H9 (cell line): ENCODE results near the gene IL1RAPL2. TPM values are rescaled to one million over a fixed set of nuclear protein-coding genes. Genes with fewer than 3 reads are reported as not detected.

ENCODE experiments used
- DNase-seq: peaks from one replicate; pipeline ENCODE4 v3.0.0-alpha.2; 2017
- H2AFZ ChIP-seq: one replicate; pipeline ENCODE4 v1.6.1; 2013; ENCODE audit warnings: mild to moderate bottlenecking, low read length, control low read depth, moderate library complexity
- H2AK5ac ChIP-seq: 2 replicates; pipeline ENCODE4 v1.6.1; 2013; ENCODE audit warnings: low read length, control low read depth, mixed read lengths; ENCODE audit not compliant: insufficient read length
- H2BK120ac ChIP-seq: one replicate; pipeline ENCODE4 v1.6.1; 2013; ENCODE audit warnings: low read depth, mild to moderate bottlenecking, low read length, control low read depth, inconsistent platforms; ENCODE audit not compliant: poor library complexity, severe bottlenecking
- H2BK12ac ChIP-seq: 2 replicates; pipeline ENCODE4 v1.6.1; 2013; ENCODE audit warnings: low read length, control low read depth, mixed read lengths, low read depth; ENCODE audit not compliant: insufficient read length
- H2BK15ac ChIP-seq: 2 replicates; pipeline ENCODE4 v1.6.1; 2013; ENCODE audit warnings: low read depth, low read length, control low read depth
- H2BK20ac ChIP-seq: one replicate; pipeline ENCODE4 v1.6.1; 2013; ENCODE audit warnings: low read depth, mild to moderate bottlenecking, low read length, control low read depth, inconsistent platforms; ENCODE audit not compliant: poor library complexity, severe bottlenecking
- H2BK5ac ChIP-seq: 2 replicates; pipeline ENCODE4 v1.6.1; 2013; ENCODE audit warnings: low read length, control low read depth, mixed read lengths; ENCODE audit not compliant: insufficient read length
- H3K14ac ChIP-seq: 2 replicates; pipeline ENCODE4 v1.6.1; 2013; ENCODE audit warnings: low read length, control low read depth; ENCODE audit not compliant: insufficient read depth
- H3K18ac ChIP-seq: 2 replicates; pipeline ENCODE4 v1.6.1; 2013; ENCODE audit warnings: low read depth, mild to moderate bottlenecking, mixed read lengths, low read length, control low read depth; ENCODE audit not compliant: insufficient read length
- H3K23ac ChIP-seq: 2 replicates; pipeline ENCODE4 v1.6.1; 2013; ENCODE audit warnings: low read length, control low read depth, mixed read lengths, low read depth; ENCODE audit not compliant: insufficient read length
- H3K23me2 ChIP-seq: 2 replicates; pipeline ENCODE4 v1.6.1; 2013; ENCODE audit warnings: low read depth, mild to moderate bottlenecking, mixed read lengths, low read length, control low read depth; ENCODE audit not compliant: insufficient read length, poor library complexity, severe bottlenecking
- H3K27ac ChIP-seq: 2 replicates; pipeline ENCODE4 v1.5.1; 2013; ENCODE audit warnings: low read length, control low read depth, mixed read lengths, low read depth; ENCODE audit not compliant: insufficient read length
- H3K27me3 ChIP-seq: 2 replicates; pipeline ENCODE4 v1.6.1; 2013; ENCODE audit warnings: low read length, control low read depth, inconsistent platforms; ENCODE audit not compliant: insufficient read depth
- H3K4ac ChIP-seq: 2 replicates; pipeline ENCODE4 v1.6.1; 2013; ENCODE audit warnings: low read depth, mild to moderate bottlenecking, control low read depth, inconsistent platforms, low read length, moderate library complexity
- H3K4me1 ChIP-seq: 2 replicates; pipeline ENCODE4 v1.6.1; 2013; ENCODE audit warnings: low read length, control low read depth, inconsistent platforms; ENCODE audit not compliant: insufficient read depth
- H3K4me2 ChIP-seq: 2 replicates; pipeline ENCODE4 v1.6.1; 2013; ENCODE audit warnings: low read length, control low read depth, mixed read lengths; ENCODE audit not compliant: insufficient read length, insufficient read depth
- H3K56ac ChIP-seq: 2 replicates; pipeline ENCODE4 v1.6.1; 2013; ENCODE audit warnings: low read depth, mild to moderate bottlenecking, mixed read lengths, low read length, control low read depth; ENCODE audit not compliant: insufficient read length
- H3K79me1 ChIP-seq: 2 replicates; pipeline ENCODE4 v1.6.1; 2013; ENCODE audit warnings: low read depth, mild to moderate bottlenecking, moderate library complexity, low read length, control low read depth, inconsistent platforms; ENCODE audit not compliant: insufficient read depth, poor library complexity, severe bottlenecking
- H3K79me2 ChIP-seq: 2 replicates; pipeline ENCODE4 v1.6.1; 2013; ENCODE audit warnings: low read length, control low read depth, inconsistent platforms; ENCODE audit not compliant: insufficient read depth
- H3K9ac ChIP-seq: 2 replicates; pipeline ENCODE4 v1.6.1; 2013; ENCODE audit warnings: low read length, control low read depth, mixed read lengths; ENCODE audit not compliant: insufficient read length; ENCODE audit errors: extremely low read depth
- H3K9me3 ChIP-seq: one replicate; pipeline ENCODE4 v1.6.1; 2013; ENCODE audit warnings: low read depth, low read length, inconsistent platforms; ENCODE audit not compliant: control insufficient read depth
- H3T11ph ChIP-seq: one replicate; pipeline ENCODE4 v1.6.1; 2013; ENCODE audit warnings: mild to moderate bottlenecking, low read length, control low read depth, inconsistent platforms
- H4K20me1 ChIP-seq: one replicate; pipeline ENCODE4 v1.6.1; 2013; ENCODE audit not compliant: control insufficient read depth, insufficient read length, insufficient read depth
- H4K5ac ChIP-seq: 2 replicates; pipeline ENCODE4 v1.6.1; 2013; ENCODE audit warnings: low read depth, mild to moderate bottlenecking, mixed read lengths, low read length, control low read depth; ENCODE audit not compliant: insufficient read length
- H4K8ac ChIP-seq: replicated peaks from 2 replicates; pipeline ENCODE4 v1.6.1; 2013; ENCODE audit warnings: low read length, control low read depth, mixed read lengths, low read depth; ENCODE audit not compliant: insufficient read length
- H4K91ac ChIP-seq: 2 replicates; pipeline ENCODE4 v1.6.1; 2013; ENCODE audit warnings: low read depth, mild to moderate bottlenecking, moderate library complexity, mixed read lengths, low read length, control low read depth; ENCODE audit not compliant: insufficient read length
- H3K27ac Mint-ChIP-seq, 3 experiments: 2 replicates in 2 of 3; 3 replicates in 1 of 3; pipeline ENCODE4 v1.8.0; 2020 to 2021; ENCODE audit warnings: mixed read lengths in 3 of 3, mild to moderate bottlenecking in 1 of 3, moderate library complexity in 1 of 3
- H3K27me3 Mint-ChIP-seq: 2 replicates; pipeline ENCODE4 v1.8.0; 2021; ENCODE audit warnings: low read depth, mild to moderate bottlenecking, moderate library complexity, mixed read lengths
- H3K36me3 Mint-ChIP-seq, 3 experiments: 2 replicates in 2 of 3; 3 replicates in 1 of 3; pipeline ENCODE4 v1.8.0; 2020 to 2021; ENCODE audit warnings: low read depth in 3 of 3, mixed read lengths in 3 of 3; ENCODE audit not compliant: insufficient read depth in 1 of 3
- H3K4me1 Mint-ChIP-seq, 2 experiments: 2 replicates each; pipeline ENCODE4 v1.8.0; 2020; ENCODE audit warnings: mixed read lengths in 2 of 2
- H3K4me3 Mint-ChIP-seq, 2 experiments: 2 replicates in 1 of 2; 3 replicates in 1 of 2; pipeline ENCODE4 v1.8.0; 2020 to 2021; ENCODE audit warnings: mild to moderate bottlenecking in 2 of 2, mixed read lengths in 2 of 2, moderate library complexity in 1 of 2
- H3K9me3 Mint-ChIP-seq, 2 experiments: 2 replicates in 1 of 2; 3 replicates in 1 of 2; pipeline ENCODE4 v1.8.0; 2020; ENCODE audit warnings: mild to moderate bottlenecking in 2 of 2, mixed read lengths in 2 of 2, moderate library complexity in 1 of 2
- CTCF ChIP-seq: fragments of 200-600 bp; sonication (generic); conservative IDR thresholded peaks from 3 replicates; pipeline ENCODE4 v1.8.0; 2021; ENCODE audit warnings: antibody characterized with exemption, mild to moderate bottlenecking
- WGBS: extraction: QIAGEN DNeasy Blood & Tissue Kit; methylation state at CpG from one replicate; pipeline ENCODE4 v1.1.7; 2013; ENCODE audit warnings: missing lambda C conversion rate, low lambda C conversion rate, mixed read lengths; ENCODE audit not compliant: insufficient read length; ENCODE audit errors: extremely low coverage; 5-methylcytosine and 5-hydroxymethylcytosine counted together
- total RNA-seq: library from RNA; stranded (reverse); gene quantifications from 2 replicates; pipeline ENCODE4 v1.2.1, GENCODE V29; 2021

Gene IL1RAPL2
- total RNA-seq, 1 experiment from 2014 or later = not detected

GRCh38 chrX:104681214-104681613 lies 115.2 kb downstream of the IL1RAPL2 start:
- Histone ChIP-seq H3K4ac (no peak overlapping the region), H2BK12ac (no peak overlapping the region), H3K79me1 (no peaks in the 10 kb centered on the region), H2BK5ac (no peak overlapping the region), H3K56ac (no peak overlapping the region), H2AK5ac (no peak overlapping the region), H2BK15ac (no peak overlapping the region), H3K4me1 (peaks cover 4% of the 10 kb centered on the region; the same call in 1 of the 2 replicates), H3K27me3 (no peaks in the 10 kb centered on the region), H3T11ph (no peak overlapping the region), H4K5ac (no peak overlapping the region), H2AFZ (no peak overlapping the region), H3K23ac (no peak overlapping the region), H2BK120ac (no peak overlapping the region), H3K27ac (no peak overlapping the region), H3K79me2 (no peaks in the 10 kb centered on the region), H3K18ac (no peak overlapping the region), H4K8ac (no peak overlapping the region), H3K9ac (no peak overlapping the region), H2BK20ac (no peak overlapping the region), H3K23me2 (no peaks in the 10 kb centered on the region), H4K20me1 (no peaks in the 10 kb centered on the region), H3K14ac (no peak overlapping the region), H4K91ac (no peak overlapping the region), H3K4me2 (no peak overlapping the region), H3K9me3 (no peaks in the 10 kb centered on the region)
- H3K27me3 Mint-ChIP-seq = peaks cover 3% of the 10 kb centered on the region; the same call in 1 of the 2 replicates
- H3K27ac Mint-ChIP-seq = no peak overlapping the region; a peak in 1 of 7 replicates
- TF ChIP-seq CTCF = no peak
- H3K4me3 Mint-ChIP-seq = no peak overlapping the region
- peaks cover 2 to 8% (median 2%) of the 10 kb centered on the region in 3 experiments; a peak in 4 of 7 replicates for H3K36me3 Mint-ChIP-seq
- H3K9me3 Mint-ChIP-seq = peaks cover 4 to 46% of the 10 kb centered on the region in 2 experiments; a peak in 4 of 5 replicates
- peaks cover 11 to 17% of the 10 kb centered on the region in 2 experiments for H3K4me1 Mint-ChIP-seq
- no CpG with 5 or more reads among the region's 3 CpGs for WGBS
- no peak for DNase-seq
